ENCODE data around the gene TBC1D22A.

TBC1D22A gene

DNA sequence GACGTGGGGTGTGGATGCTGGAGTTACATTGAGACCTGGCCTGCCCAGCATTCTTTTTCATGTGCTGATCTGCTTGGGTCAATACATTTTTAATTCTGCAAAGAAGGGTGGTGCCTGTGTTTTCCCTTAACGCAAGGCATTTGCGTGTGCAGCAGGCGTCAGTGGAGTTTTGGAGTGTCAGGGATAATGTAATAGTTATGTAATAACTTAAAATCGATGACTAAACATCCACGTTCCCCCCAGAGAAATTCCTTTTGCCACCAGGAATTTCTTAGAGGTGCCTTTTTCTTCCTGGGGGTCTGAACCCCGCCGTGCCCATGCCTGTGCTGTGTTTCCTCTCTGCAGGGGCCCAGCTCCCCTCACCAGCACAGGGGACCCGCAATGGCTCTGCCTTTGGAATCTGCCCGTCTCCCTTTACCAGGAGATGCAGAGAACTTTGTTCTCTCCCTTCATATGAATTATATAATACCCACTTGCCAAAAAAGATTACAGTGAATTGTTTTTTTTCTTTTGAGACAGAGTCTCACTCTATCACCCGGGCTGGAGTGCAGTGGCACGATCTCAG lies 62.6 kb downstream of the TBC1D22A start:
- Histone ChIP-seq H3K27me3 (ENCODE audit: insufficient read depth, poor library complexity, severe bottlenecking) (no peaks in the 10 kb centered on the region), H3K27ac (ENCODE audit: poor library complexity, severe bottlenecking) (no peak overlapping the region), H3K4me1 (ENCODE audit: insufficient read depth, poor library complexity, severe bottlenecking) (peaks cover 25% of the 10 kb centered on the region), H3K9me3 (ENCODE audit: severe bottlenecking) (no peaks in the 10 kb centered on the region), H3K4me3 (ENCODE audit: severe bottlenecking) (no peak overlapping the region), H3K36me3 (ENCODE audit: low read depth) (no peaks in the 10 kb centered on the region)
- DNase-seq (ENCODE audit: low spot score) (no peak), ATAC-seq (ENCODE audit: low read depth) (no peak)
- no peak for TF ChIP-seq CTCF (IDR thresholded peaks at IDR 0.05; ENCODE audit: poor library complexity, severe bottlenecking)

- Histone ChIP-seq H3K36me3 (ENCODE audit: low read depth) (no peaks in the 10 kb centered on the region), H3K4me3 (ENCODE audit: severe bottlenecking) (no peak overlapping the region), H3K27ac (ENCODE audit: poor library complexity, severe bottlenecking) (peak overlapping the region; percentile 97), H3K4me1 (ENCODE audit: insufficient read depth, poor library complexity, severe bottlenecking) (peaks cover 37% of the 10 kb centered on the region), H3K27me3 (ENCODE audit: insufficient read depth, poor library complexity, severe bottlenecking) (no peaks in the 10 kb centered on the region), H3K9me3 (ENCODE audit: severe bottlenecking) (no peaks in the 10 kb centered on the region)
- no peak for DNase-seq (ENCODE audit: low spot score)
- no peak for TF ChIP-seq CTCF (IDR thresholded peaks at IDR 0.05; ENCODE audit: poor library complexity, severe bottlenecking)
- no peak for ATAC-seq (ENCODE audit: low read depth)
These were observed 64.1 kb downstream of the TBC1D22A start for GRCh38 chr22:46826438-46827135.

- H3K36me3 ChIP-seq (ENCODE audit: low read depth) = no peaks in the 10 kb centered on the region
- no peak overlapping the region for H3K4me3 ChIP-seq (ENCODE audit: severe bottlenecking)
- no peaks in the 10 kb centered on the region for H3K9me3 ChIP-seq (ENCODE audit: severe bottlenecking)
- H3K27ac ChIP-seq (ENCODE audit: poor library complexity, severe bottlenecking) = peak overlapping the region; percentile 97
- DNase-seq (ENCODE audit: low spot score) (no peak), ATAC-seq (ENCODE audit: low read depth) (no peak)
- no peaks in the 10 kb centered on the region for H3K27me3 ChIP-seq (ENCODE audit: insufficient read depth, poor library complexity, severe bottlenecking)
- TF ChIP-seq CTCF (IDR thresholded peaks at IDR 0.05; ENCODE audit: poor library complexity, severe bottlenecking) = no peak
- peaks cover 37% of the 10 kb centered on the region for H3K4me1 ChIP-seq (ENCODE audit: insufficient read depth, poor library complexity, severe bottlenecking)
These were observed 64.8 kb downstream of the TBC1D22A start for GRCh38 chr22:46827136-46827780.

GRCh38 chr22:46827781-46828180 lies 65.3 kb downstream of the TBC1D22A start:
- H3K9me3 ChIP-seq (ENCODE audit: severe bottlenecking) = no peaks in the 10 kb centered on the region
- peak overlapping the region; percentile 97 for H3K27ac ChIP-seq (ENCODE audit: poor library complexity, severe bottlenecking)
- H3K4me1 ChIP-seq (ENCODE audit: insufficient read depth, poor library complexity, severe bottlenecking) = peaks cover 37% of the 10 kb centered on the region
- no peak overlapping the region for H3K4me3 ChIP-seq (ENCODE audit: severe bottlenecking)
- H3K36me3 ChIP-seq (ENCODE audit: low read depth) = no peaks in the 10 kb centered on the region
- DNase-seq (ENCODE audit: low spot score) = no peak
- no peaks in the 10 kb centered on the region for H3K27me3 ChIP-seq (ENCODE audit: insufficient read depth, poor library complexity, severe bottlenecking)
- ATAC-seq (ENCODE audit: low read depth) = no peak
- TF ChIP-seq CTCF (IDR thresholded peaks at IDR 0.05; ENCODE audit: poor library complexity, severe bottlenecking) = no peak

Measured in RWPE2 (cell line).